ENCODE results near the gene USF2.
"Not testable (repeated sequence)": the region's sequence is repeated elsewhere in the genome, so short reads cannot be mapped to it uniquely, and the experiment has no call there.

Gene USF2

GRCh38 chr19:35284153-35285094, 15.7 kb downstream of the USF2 start:
- DNase-seq (ENCODE audit: low spot score) = no peak

- DNase-seq (ENCODE audit: low spot score) = no peak
Measured at GRCh38 chr19:35285095-35285449, 16.3 kb downstream of the USF2 start.

GRCh38 chr19:35285465-35285864, 16.7 kb downstream of the USF2 start:
- DNase-seq (ENCODE audit: low spot score) = not testable (repeated sequence)

- not testable (repeated sequence) for DNase-seq (ENCODE audit: low spot score)
Measured at GRCh38 chr19:35286101-35286500, 17.3 kb downstream of the USF2 start.

- DNase-seq (ENCODE audit: low spot score) = no peak
Measured at GRCh38 chr19:35287713-35288112, 19.0 kb downstream of the USF2 start.

GRCh38 chr19:35288331-35288730, 19.6 kb downstream of the USF2 start:
- DNase-seq (ENCODE audit: low spot score) = no peak

- DNase-seq (ENCODE audit: low spot score) = no peak
Measured at GRCh38 chr19:35288906-35289305, 20.1 kb downstream of the USF2 start.

GRCh38 chr19:35290381-35291127, 21.8 kb downstream of the USF2 start:
- DNase-seq (ENCODE audit: low spot score) = peak; percentile 95

GRCh38 chr19:35291259-35291658, 22.5 kb downstream of the USF2 start:
- DNase-seq (ENCODE audit: low spot score) = no peak

GRCh38 chr19:35291916-35292315, 23.2 kb downstream of the USF2 start, which contains the start of gene MAG:
Gene MAG, plus strand, starts transcription at chr19:35292161. Its CDS starts 3,248 bp downstream, at chr19:35295409.
- DNase-seq (ENCODE audit: low spot score) = peak; percentile 98

GRCh38 chr19:35292421-35293362, 23.9 kb downstream of the USF2 start:
- no peak for DNase-seq (ENCODE audit: low spot score)

- DNase-seq (ENCODE audit: low spot score) = peak; percentile 87
Measured at GRCh38 chr19:35293363-35293739, 24.6 kb downstream of the USF2 start.

GRCh38 chr19:35293808-35294207, 25.0 kb downstream of the USF2 start:
- DNase-seq (ENCODE audit: low spot score) = no peak

- no peak for DNase-seq (ENCODE audit: low spot score)
Measured at GRCh38 chr19:35294328-35294727, 25.6 kb downstream of the USF2 start.

- DNase-seq (ENCODE audit: low spot score) = no peak
Measured at GRCh38 chr19:35294859-35295791, 26.4 kb downstream of the USF2 start.

- DNase-seq (ENCODE audit: low spot score) = no peak
Measured at GRCh38 chr19:35295792-35296462, 27.2 kb downstream of the USF2 start.

- no peak for DNase-seq (ENCODE audit: low spot score)
Measured at GRCh38 chr19:35296644-35297514, 28.1 kb downstream of the USF2 start.

- DNase-seq (ENCODE audit: low spot score) = no peak
Measured at GRCh38 chr19:35297515-35297848, 28.7 kb downstream of the USF2 start.

GRCh38 chr19:35297922-35298321, 29.2 kb downstream of the USF2 start:
- DNase-seq (ENCODE audit: low spot score) = no peak

Measured in globus pallidus (tissue), 1 donor.